Gastroesophageal sphincter (tissue), 3 donors: ENCODE results near the gene APMAP.
"Not testable (repeated sequence)": the region's sequence is repeated elsewhere in the genome, so short reads cannot be mapped to it uniquely, and the experiment has no call there.

Source experiments
- CTCF ChIP-seq, 4 experiments: fragments of 200-600 bp in 2 of 4; fragments of 450-650 bp in 2 of 4; sonication (generic) in 1 of 4; IDR thresholded peaks; one replicate each; pipeline ENCODE4 v1.5.1; 2017 to 2019; ENCODE audit warnings: antibody characterized with exemption in 4 of 4, mild to moderate bottlenecking in 2 of 4, moderate library complexity in 2 of 4
- POLR2A ChIP-seq, 2 donors: fragments of 450-650 bp; IDR thresholded peaks; one replicate each; pipeline ENCODE4 v1.6.1; 2017; ENCODE audit warnings: antibody characterized with exemption in 2 of 2, mild to moderate bottlenecking in 2 of 2, moderate library complexity in 1 of 2

GRCh38 chr20:24929259-24929658, 63.3 kb downstream of the APMAP start:
- TF ChIP-seq POLR2A, CTCF (IDR thresholded peaks at IDR 0.05): not testable (repeated sequence)
